Vagina (tissue), 2 donors: ENCODE data around the gene CREB3L2.

Experiments used
- POLR2A ChIP-seq, 2 donors: fragments of 450-650 bp; IDR thresholded peaks; one replicate each; pipeline ENCODE4 v1.6.1; 2017; ENCODE audit warnings: antibody characterized with exemption in 2 of 2, mild to moderate bottlenecking in 2 of 2, moderate library complexity in 2 of 2
- POLR2AphosphoS5 ChIP-seq, 2 donors: sonication (generic); formaldehyde crosslinking; IDR thresholded peaks; one replicate each; pipeline ENCODE4 v1.9.0; 2017; ENCODE audit warnings: antibody characterized with exemption in 2 of 2, mild to moderate bottlenecking in 2 of 2, low read depth in 1 of 2; ENCODE audit not compliant: insufficient read depth in 1 of 2
- TF ChIP-seq, protein P1 (sequence below), 3 experiments: fragments of 450-650 bp in 2 of 3; fragments of 200-600 bp in 1 of 3; sonication (generic) in 1 of 3; IDR thresholded peaks; one replicate each; pipeline ENCODE4 v1.5.1; 2017 to 2019; ENCODE audit warnings: antibody characterized with exemption in 3 of 3, mild to moderate bottlenecking in 2 of 3, moderate library complexity in 2 of 3

DNA sequence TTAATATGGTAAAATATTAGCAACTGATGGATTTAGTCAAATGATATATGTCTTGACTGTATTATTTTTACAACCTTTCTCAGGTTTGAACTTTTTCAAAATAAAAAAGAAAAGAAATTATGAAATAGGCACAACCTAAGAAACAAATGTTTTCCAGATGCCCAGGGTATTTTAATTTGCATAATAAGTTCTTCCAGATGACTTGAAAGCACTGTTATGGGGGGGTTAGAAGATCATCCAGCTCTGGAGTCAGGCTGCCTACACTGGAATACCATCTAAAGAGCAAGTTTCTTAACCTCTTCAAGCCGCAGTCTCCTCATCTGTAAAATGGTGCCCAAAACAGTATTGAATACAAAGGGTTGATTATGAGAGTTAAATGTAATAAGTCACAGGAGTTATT, 32.1 kb downstream of the CREB3L2 start:
- no peak for TF ChIP-seq POLR2AphosphoS5 (IDR thresholded peaks at IDR 0.05; ENCODE audit: insufficient read depth in 1 of 2, low read depth in 1 of 2)
- TF ChIP-seq, protein P1, sequence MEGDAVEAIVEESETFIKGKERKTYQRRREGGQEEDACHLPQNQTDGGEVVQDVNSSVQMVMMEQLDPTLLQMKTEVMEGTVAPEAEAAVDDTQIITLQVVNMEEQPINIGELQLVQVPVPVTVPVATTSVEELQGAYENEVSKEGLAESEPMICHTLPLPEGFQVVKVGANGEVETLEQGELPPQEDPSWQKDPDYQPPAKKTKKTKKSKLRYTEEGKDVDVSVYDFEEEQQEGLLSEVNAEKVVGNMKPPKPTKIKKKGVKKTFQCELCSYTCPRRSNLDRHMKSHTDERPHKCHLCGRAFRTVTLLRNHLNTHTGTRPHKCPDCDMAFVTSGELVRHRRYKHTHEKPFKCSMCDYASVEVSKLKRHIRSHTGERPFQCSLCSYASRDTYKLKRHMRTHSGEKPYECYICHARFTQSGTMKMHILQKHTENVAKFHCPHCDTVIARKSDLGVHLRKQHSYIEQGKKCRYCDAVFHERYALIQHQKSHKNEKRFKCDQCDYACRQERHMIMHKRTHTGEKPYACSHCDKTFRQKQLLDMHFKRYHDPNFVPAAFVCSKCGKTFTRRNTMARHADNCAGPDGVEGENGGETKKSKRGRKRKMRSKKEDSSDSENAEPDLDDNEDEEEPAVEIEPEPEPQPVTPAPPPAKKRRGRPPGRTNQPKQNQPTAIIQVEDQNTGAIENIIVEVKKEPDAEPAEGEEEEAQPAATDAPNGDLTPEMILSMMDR (IDR thresholded peaks at IDR 0.05): no peak
- TF ChIP-seq POLR2A (IDR thresholded peaks at IDR 0.05): no peak
